ENCODE results near the gene NPM3. TPM values are rescaled to one million over a fixed set of nuclear protein-coding genes. Genes with fewer than 3 reads are reported as not detected.

Gene NPM3
- total RNA-seq, 3 donors from 2014 or later, result 14.4 to 27.4 (median 15.3) TPM

GRCh38 chr10:101818872-101819633 is 35.8 kb upstream of the NPM3 start:
- intact Hi-C loops (cut with DNase I, micrococcal nuclease), result no loop called here
- Histone ChIP-seq H3K9me3 (no peaks in the 10 kb centered on the region), H3K36me3 (ENCODE audit: low read depth) (no peaks in the 10 kb centered on the region), H3K4me3 (peak overlapping the region; percentile 96), H3K4me1 (ENCODE audit: low read depth) (peaks cover 19% of the 10 kb centered on the region)
- TF ChIP-seq, protein P1, sequence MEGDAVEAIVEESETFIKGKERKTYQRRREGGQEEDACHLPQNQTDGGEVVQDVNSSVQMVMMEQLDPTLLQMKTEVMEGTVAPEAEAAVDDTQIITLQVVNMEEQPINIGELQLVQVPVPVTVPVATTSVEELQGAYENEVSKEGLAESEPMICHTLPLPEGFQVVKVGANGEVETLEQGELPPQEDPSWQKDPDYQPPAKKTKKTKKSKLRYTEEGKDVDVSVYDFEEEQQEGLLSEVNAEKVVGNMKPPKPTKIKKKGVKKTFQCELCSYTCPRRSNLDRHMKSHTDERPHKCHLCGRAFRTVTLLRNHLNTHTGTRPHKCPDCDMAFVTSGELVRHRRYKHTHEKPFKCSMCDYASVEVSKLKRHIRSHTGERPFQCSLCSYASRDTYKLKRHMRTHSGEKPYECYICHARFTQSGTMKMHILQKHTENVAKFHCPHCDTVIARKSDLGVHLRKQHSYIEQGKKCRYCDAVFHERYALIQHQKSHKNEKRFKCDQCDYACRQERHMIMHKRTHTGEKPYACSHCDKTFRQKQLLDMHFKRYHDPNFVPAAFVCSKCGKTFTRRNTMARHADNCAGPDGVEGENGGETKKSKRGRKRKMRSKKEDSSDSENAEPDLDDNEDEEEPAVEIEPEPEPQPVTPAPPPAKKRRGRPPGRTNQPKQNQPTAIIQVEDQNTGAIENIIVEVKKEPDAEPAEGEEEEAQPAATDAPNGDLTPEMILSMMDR (IDR thresholded peaks at IDR 0.05), result no peak
- peak; percentile 37 for ATAC-seq
- peak in 2 of 3 donors; percentile 53 to 63 for DNase-seq

DNA sequence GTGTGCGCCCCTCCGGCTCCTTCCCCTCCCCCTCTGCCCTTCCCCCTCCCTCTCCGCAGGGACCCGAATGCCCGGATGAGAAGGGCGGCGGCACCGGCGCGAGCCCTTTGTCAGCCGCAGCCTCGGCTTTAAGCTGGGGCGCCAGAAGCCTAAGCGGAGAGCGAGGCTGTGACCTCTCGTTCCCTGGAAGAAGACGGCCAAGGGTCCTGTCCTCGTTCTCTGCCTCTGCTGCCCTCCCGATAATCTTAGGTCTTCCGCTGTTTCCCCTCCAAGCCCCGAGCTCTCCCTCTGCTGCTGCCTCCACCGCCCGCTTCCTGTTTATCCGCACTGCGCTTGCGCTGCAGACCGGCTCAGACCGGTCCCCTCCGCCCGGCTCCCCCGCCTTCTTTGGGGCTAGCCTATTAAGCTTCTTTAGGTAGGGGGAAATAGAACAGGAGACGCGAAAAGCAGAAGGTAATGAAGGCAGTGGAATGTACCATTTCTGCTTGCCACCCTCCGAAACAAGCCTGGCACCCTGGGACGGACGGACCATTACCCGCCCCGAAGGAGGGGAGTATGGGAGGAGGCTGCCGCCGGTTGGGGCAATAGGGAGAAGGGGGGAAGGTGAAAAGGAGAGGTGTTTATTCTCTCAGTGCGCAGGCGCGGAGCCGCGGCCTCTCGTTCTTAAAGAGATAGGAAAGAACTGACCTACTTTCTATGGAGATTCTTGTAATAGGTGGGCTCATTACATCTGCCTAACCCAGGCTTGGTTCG is 35.0 kb upstream of the NPM3 start, which contains the start of gene OGA:
Gene OGA, minus strand, starts transcription at position 326 of the 753 bp plus-strand sequence. CDS start 422 bp downstream, outside the sequence.
- Histone ChIP-seq H3K36me3 (ENCODE audit: low read depth) (no peaks in the 10 kb centered on the region), H3K4me1 (ENCODE audit: low read depth) (peaks cover 19% of the 10 kb centered on the region), H3K9me3 (no peaks in the 10 kb centered on the region), H3K4me3 (peak within 1 kb of the TSS; percentile 96)
- TF ChIP-seq, protein P1 (IDR thresholded peaks at IDR 0.05), result no peak
- DNase-seq (peak; percentile 97 to 99 (median 97)), ATAC-seq (peak; percentile 92)
- intact Hi-C loops (cut with DNase I, micrococcal nuclease), result no loop called here

- TF ChIP-seq, protein P1 (IDR thresholded peaks at IDR 0.05), result no peak
- ATAC-seq (peak; percentile 57), DNase-seq (peak; percentile 92 to 97 (median 94))
- H3K36me3 ChIP-seq (ENCODE audit: low read depth), result no peaks in the 10 kb centered on the region
- H3K4me1 ChIP-seq (ENCODE audit: low read depth), result peaks cover 19% of the 10 kb centered on the region
- intact Hi-C loops (cut with DNase I, micrococcal nuclease), result no loop called here
- H3K4me3 ChIP-seq, result peak overlapping the region; percentile 96
- no peaks in the 10 kb centered on the region for H3K9me3 ChIP-seq
These were observed 34.3 kb upstream of the NPM3 start for GRCh38 chr10:101817337-101818118.

DNA sequence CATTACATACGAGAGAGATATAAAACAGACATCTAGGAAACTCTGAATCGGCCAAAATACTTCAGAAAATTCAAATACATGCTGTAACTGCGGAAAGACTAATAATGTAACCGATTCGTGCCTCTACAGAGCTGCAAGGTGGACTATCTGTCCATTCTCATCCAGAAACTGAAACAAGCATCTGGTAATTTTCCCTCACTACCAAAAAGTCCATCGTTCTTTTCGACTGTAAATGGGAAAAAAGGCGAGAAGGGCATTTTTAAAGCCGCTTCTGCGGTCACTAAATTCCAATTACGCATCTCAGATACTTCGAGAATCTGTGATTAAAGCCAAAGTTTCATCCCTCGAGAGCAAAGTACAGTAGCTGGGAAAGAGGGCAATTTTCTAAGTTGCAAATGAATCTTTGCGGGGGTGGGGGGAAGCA is 33.7 kb upstream of the NPM3 start:
- Histone ChIP-seq H3K36me3 (ENCODE audit: low read depth) (no peaks in the 10 kb centered on the region), H3K4me3 (peak overlapping the region; percentile 96), H3K9me3 (no peaks in the 10 kb centered on the region), H3K4me1 (ENCODE audit: low read depth) (peaks cover 19% of the 10 kb centered on the region)
- ATAC-seq (no peak), DNase-seq (no peak)
- intact Hi-C loops (cut with DNase I, micrococcal nuclease), result no loop called here
- TF ChIP-seq, protein P1 (IDR thresholded peaks at IDR 0.05), result no peak

GRCh38 chr10:101816376-101816775 is 33.1 kb upstream of the NPM3 start:
- TF ChIP-seq, protein P1 (IDR thresholded peaks at IDR 0.05), result no peak
- peaks cover 19% of the 10 kb centered on the region for H3K4me1 ChIP-seq (ENCODE audit: low read depth)
- H3K36me3 ChIP-seq (ENCODE audit: low read depth), result no peaks in the 10 kb centered on the region
- H3K9me3 ChIP-seq, result no peaks in the 10 kb centered on the region
- peak overlapping the region; percentile 96 for H3K4me3 ChIP-seq
- intact Hi-C loops (cut with DNase I, micrococcal nuclease), result no loop called here
- ATAC-seq (no peak), DNase-seq (no peak)
